Ishikawa (cell line): Measurements from ENCODE around the gene AGFG1.
"Not testable (repeated sequence)": the region's sequence is repeated elsewhere in the genome, so short reads cannot be mapped to it uniquely, and the experiment has no call there.

Source experiments
- CEBPB ChIP-seq: IDR thresholded peaks from 2 replicates; pipeline ENCODE4 v1.6.1; 2012
- CREB1 ChIP-seq: IDR thresholded peaks from 2 replicates; pipeline ENCODE4 v1.6.1; 2012; ENCODE audit warnings: low read depth
- EGR1 ChIP-seq: IDR thresholded peaks from 2 replicates; pipeline ENCODE4 v1.6.1; 2012
- EP300 ChIP-seq: IDR thresholded peaks from 2 replicates; pipeline ENCODE4 v1.6.1; 2012; ENCODE audit warnings: borderline replicate concordance
- FOXM1 ChIP-seq: IDR thresholded peaks from 2 replicates; pipeline ENCODE4 v1.6.1; 2012; ENCODE audit warnings: low read depth, borderline replicate concordance
- NFIC ChIP-seq: IDR thresholded peaks from 2 replicates; pipeline ENCODE4 v1.6.1; 2012
- RAD21 ChIP-seq: IDR thresholded peaks from 2 replicates; pipeline ENCODE4 v1.6.1; 2012; ENCODE audit warnings: low read depth
- TAF1 ChIP-seq: IDR thresholded peaks from 2 replicates; pipeline ENCODE4 v1.6.1; 2012; ENCODE audit warnings: low read depth, mild to moderate bottlenecking
- TCF12 ChIP-seq: IDR thresholded peaks from 2 replicates; pipeline ENCODE4 v1.6.1; 2012; ENCODE audit warnings: low read depth
- TEAD4 ChIP-seq: IDR thresholded peaks from 2 replicates; pipeline ENCODE4 v1.6.1; 2012
- YY1 ChIP-seq: IDR thresholded peaks from 2 replicates; pipeline ENCODE4 v1.6.1; 2012; ENCODE audit warnings: low read depth
- ZBTB7A ChIP-seq: IDR thresholded peaks from 2 replicates; pipeline ENCODE4 v1.6.1; 2012; ENCODE audit warnings: low read depth
- TF ChIP-seq, protein P1 (sequence below): IDR thresholded peaks from 2 replicates; pipeline ENCODE4 v1.6.1; 2012
- TF ChIP-seq, protein P2 (sequence below): IDR thresholded peaks from 2 replicates; pipeline ENCODE4 v1.6.1; 2012
- TF ChIP-seq, protein P3 (sequence below): IDR thresholded peaks from 2 replicates; pipeline ENCODE4 v1.6.1; 2012; ENCODE audit warnings: low read depth, mild to moderate bottlenecking

The AGFG1 gene

DNA sequence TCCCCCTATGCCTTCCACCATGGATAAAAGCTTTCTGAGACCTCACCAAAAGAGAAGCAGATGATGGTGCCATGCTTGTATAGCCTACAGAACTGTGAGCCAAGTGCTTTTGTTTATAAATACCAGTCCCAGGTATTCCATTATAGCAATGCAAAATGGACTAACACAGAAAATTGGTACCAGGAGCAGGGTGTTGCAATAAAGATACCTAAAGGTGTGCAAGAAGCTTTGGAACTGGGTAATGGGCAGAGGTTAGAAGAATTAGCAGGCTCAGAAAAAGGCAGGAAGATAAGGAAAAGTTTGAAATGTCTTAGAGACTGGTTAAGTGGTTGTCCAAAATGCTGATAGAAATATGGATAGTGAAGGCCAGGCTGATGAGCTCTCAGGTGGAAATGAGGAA, 110.4 kb downstream of the AGFG1 start:
- TF ChIP-seq ZBTB7A (no peak), EGR1 (no peak), TEAD4 (no peak), RAD21 (no peak), EP300 (no peak)

DNA sequence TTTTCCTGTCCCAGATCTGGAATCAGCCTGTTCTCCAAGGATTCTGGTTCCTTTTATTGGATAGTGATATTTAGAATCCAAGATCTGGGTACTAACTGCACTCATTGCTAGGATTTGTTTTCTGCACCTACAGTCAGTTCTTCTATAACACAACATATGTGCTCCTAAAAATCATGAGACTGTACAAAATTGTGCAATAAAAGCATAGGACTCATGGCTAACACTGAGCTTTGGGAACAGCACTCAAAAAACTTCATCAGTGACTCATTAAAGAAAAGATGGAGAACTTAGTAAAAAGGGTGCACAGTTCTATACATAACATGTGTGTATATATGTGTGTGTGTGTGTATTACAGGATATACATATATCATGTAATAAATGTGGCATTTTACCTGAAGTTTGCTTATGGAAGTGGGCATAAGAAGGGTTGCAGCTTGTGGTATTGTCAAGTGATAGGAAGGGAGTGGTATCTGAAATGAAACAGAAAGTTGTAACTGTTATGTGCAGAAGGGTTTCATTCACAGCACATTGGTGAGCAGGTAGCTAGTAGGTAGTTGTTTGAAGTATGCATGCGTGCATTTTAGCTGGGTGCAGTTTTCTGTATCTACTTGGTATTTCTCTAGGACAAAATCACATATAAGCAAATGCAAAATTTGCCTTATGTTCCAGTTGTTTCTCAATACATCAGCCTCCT, 120.9 kb downstream of the AGFG1 start:
- TF ChIP-seq, protein P1, sequence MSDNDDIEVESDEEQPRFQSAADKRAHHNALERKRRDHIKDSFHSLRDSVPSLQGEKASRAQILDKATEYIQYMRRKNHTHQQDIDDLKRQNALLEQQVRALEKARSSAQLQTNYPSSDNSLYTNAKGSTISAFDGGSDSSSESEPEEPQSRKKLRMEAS, result no peak
- TF ChIP-seq TCF12, result no peak
- TF ChIP-seq CREB1, result no peak
- no peak for TF ChIP-seq FOXM1
- no peak for TF ChIP-seq NFIC
- no peak for TF ChIP-seq EGR1
- no peak for TF ChIP-seq EP300
- TF ChIP-seq, protein P2, sequence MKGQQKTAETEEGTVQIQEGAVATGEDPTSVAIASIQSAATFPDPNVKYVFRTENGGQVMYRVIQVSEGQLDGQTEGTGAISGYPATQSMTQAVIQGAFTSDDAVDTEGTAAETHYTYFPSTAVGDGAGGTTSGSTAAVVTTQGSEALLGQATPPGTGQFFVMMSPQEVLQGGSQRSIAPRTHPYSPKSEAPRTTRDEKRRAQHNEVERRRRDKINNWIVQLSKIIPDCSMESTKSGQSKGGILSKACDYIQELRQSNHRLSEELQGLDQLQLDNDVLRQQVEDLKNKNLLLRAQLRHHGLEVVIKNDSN, result no peak

DNA sequence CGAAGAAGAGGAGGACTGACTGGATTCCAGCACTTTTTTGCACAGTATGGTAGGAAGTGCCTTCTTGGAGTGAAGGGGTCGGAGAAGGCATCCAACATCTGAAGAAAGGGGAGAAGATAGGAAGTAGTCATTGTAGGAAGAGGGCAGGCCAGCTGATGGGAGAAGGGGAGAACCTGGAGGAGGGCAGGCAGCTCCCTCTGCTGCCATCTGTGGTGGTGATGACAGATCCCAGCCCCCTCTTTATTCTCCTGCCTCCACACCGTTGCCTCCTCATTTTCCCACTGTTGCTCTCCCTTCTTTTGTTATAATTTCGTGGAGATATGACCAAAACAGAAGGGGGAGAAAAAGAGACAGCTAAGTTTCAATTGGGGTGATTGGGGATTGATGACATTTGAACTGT, 123.8 kb downstream of the AGFG1 start:
- TF ChIP-seq TCF12 (no peak), CREB1 (no peak), TAF1 (no peak)

DNA sequence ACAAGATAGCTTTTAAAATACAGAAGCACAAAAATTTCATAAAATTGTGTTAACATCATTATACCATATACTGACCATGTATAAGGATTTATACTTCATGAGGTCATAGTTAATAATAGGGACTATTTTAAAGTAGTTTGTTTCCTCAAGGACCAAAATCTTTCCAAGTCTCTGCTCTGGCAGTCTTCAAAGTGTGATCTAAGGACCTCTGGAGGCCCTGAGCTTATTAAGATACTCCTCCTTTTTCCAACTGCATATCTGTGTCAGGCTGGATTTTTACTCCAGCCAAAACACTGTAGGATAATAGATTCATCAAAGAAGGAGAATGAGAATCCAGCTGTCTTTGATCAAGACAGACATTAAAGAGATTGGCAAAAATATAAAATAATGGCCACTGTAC, 125.1 kb downstream of the AGFG1 start:
- TF ChIP-seq TEAD4 (no peak), NFIC (no peak), CREB1 (no peak), FOXM1 (no peak), CEBPB (no peak), TCF12 (no peak), EGR1 (no peak), ZBTB7A (no peak)

DNA sequence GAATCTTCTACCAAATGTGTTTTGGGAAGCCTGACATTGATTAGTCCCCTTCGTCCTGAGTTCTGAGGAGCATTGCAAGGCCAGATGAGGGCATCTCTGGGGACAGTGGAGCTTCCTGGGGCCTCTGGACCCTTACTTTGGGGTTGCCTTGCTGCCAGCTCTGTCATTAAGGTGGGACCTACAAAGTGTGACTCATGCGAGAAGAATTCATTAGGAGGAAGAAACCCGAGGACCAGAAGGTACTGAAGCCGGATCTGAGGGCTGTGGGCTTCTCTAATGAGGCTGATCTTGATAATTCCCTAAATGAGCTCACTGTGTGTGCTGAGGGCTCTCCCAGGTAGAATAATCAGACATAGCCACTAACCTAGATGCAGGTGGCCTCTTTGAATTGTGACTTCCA, 126.0 kb downstream of the AGFG1 start:
- TF ChIP-seq CEBPB, result no peak
- TF ChIP-seq, protein P3, sequence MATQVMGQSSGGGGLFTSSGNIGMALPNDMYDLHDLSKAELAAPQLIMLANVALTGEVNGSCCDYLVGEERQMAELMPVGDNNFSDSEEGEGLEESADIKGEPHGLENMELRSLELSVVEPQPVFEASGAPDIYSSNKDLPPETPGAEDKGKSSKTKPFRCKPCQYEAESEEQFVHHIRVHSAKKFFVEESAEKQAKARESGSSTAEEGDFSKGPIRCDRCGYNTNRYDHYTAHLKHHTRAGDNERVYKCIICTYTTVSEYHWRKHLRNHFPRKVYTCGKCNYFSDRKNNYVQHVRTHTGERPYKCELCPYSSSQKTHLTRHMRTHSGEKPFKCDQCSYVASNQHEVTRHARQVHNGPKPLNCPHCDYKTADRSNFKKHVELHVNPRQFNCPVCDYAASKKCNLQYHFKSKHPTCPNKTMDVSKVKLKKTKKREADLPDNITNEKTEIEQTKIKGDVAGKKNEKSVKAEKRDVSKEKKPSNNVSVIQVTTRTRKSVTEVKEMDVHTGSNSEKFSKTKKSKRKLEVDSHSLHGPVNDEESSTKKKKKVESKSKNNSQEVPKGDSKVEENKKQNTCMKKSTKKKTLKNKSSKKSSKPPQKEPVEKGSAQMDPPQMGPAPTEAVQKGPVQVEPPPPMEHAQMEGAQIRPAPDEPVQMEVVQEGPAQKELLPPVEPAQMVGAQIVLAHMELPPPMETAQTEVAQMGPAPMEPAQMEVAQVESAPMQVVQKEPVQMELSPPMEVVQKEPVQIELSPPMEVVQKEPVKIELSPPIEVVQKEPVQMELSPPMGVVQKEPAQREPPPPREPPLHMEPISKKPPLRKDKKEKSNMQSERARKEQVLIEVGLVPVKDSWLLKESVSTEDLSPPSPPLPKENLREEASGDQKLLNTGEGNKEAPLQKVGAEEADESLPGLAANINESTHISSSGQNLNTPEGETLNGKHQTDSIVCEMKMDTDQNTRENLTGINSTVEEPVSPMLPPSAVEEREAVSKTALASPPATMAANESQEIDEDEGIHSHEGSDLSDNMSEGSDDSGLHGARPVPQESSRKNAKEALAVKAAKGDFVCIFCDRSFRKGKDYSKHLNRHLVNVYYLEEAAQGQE, result no peak
- no peak for TF ChIP-seq CREB1
- TF ChIP-seq FOXM1, result no peak
- TF ChIP-seq RAD21, result no peak
- no peak for TF ChIP-seq EP300
- TF ChIP-seq, protein P1, result no peak
- TF ChIP-seq EGR1, result no peak
- no peak for TF ChIP-seq YY1
- no peak for TF ChIP-seq TEAD4
- TF ChIP-seq, protein P2, result no peak
- no peak for TF ChIP-seq TAF1

DNA sequence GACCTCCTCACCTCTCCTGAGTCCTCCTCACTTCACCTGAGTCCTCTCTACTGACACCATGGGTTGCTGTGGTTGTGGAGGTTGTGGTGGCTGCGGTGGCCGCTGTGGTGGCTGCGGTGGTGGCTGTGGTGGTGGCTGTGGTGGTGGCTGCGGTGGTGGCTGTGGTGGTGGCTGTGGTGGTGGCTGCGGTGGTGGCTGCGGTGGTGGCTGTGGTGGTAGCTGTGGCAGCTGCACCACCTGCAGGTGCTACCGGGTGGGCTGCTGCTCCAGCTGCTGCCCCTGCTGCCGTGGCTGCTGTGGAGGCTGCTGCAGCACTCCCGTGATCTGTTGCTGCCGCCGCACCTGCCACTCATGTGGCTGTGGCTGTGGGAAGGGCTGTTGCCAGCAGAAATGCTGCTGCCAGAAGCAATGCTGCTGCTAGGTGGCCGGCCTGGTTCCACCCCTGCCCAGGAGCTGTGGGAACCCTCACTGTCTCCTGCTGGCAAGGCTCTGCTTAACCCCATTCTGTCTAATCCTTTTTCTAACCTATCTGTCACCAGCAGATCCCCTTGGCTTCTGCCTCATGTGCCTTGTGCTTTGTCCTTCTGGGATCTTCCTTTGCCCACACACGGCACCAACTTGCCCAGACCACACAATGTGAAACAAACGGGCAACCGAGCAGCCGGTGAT, 127.0 kb downstream of the AGFG1 start, which contains the start of gene SCYGR2:
Gene SCYGR2, plus strand, starts transcription at position 59 of the 669 bp plus-strand sequence. Its CDS starts 0 bp downstream, at position 59.
- TF ChIP-seq, protein P1, result not testable (repeated sequence)
- not testable (repeated sequence) for TF ChIP-seq TCF12, RAD21

DNA sequence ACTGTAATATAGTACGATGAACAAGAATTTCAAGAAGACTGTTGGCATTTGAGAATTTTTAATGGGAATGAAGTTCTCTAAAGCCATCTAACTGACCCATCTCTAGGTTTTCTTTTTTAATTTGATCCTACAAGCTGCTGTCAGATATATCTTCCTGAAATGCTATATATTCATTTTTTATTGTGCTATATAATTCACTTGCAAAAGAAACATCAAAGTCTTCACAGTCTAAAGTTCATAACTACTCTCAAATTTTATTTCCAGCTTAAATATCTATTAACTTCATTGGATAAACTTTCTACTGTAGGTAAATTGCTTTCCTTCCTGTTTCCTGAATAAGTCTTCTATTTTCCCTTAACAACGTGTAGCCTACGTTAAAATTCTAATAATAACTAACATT, 130.4 kb downstream of the AGFG1 start:
- no peak for TF ChIP-seq YY1
- no peak for TF ChIP-seq EGR1
- TF ChIP-seq, protein P2, result no peak
- TF ChIP-seq TEAD4, result no peak
- TF ChIP-seq, protein P1, result no peak
- TF ChIP-seq CEBPB, result no peak
